AG09319 (cell line): Measurements from ENCODE around the gene DIAPH2.

Experiments used
- DNase-seq: peaks from one replicate; pipeline ENCODE4 v3.0.0-alpha.2; 2010; ENCODE audit warnings: low read depth; ENCODE audit errors: extremely low read depth
- TF ChIP-seq, protein P1 (sequence below): IDR thresholded peaks from 2 replicates; pipeline ENCODE4 v1.5.1; 2011; ENCODE audit warnings: low read depth, mild to moderate bottlenecking, inconsistent platforms, low read length, moderate library complexity

The DIAPH2 gene

DNA sequence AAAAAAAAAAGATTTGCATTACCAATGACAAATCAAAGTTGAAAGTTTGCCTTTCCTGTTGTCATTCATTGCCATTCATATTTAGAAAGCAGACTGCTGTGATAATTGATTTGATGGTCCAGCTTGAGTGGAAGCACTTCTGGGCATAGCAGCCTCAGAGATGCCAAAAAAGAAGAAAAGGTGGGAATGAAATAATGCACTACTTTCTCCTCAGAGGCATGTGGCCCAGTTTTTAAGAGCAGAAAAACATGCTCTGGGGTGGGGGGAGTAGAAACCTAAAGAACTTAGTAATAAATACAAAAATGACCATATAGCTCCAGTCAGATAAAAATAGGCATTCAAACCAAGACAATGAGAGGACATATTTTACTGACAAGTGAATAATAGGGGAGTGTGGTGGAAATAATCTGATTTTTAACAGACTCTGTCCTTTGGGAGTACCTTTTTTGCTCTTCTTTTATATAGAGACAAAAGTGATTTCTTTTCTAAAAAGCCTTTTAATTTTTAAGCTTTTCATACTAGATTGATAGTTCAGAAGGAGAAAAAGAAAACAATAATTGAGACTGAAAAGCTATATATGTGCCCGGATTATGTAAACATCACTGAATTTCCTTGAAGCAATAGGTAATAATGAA is 798.1 kb downstream of the DIAPH2 start:
- TF ChIP-seq, protein P1, sequence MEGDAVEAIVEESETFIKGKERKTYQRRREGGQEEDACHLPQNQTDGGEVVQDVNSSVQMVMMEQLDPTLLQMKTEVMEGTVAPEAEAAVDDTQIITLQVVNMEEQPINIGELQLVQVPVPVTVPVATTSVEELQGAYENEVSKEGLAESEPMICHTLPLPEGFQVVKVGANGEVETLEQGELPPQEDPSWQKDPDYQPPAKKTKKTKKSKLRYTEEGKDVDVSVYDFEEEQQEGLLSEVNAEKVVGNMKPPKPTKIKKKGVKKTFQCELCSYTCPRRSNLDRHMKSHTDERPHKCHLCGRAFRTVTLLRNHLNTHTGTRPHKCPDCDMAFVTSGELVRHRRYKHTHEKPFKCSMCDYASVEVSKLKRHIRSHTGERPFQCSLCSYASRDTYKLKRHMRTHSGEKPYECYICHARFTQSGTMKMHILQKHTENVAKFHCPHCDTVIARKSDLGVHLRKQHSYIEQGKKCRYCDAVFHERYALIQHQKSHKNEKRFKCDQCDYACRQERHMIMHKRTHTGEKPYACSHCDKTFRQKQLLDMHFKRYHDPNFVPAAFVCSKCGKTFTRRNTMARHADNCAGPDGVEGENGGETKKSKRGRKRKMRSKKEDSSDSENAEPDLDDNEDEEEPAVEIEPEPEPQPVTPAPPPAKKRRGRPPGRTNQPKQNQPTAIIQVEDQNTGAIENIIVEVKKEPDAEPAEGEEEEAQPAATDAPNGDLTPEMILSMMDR, result no peak
- DNase-seq, result no peak

- no peak for DNase-seq
- TF ChIP-seq, protein P1, result no peak
These were observed 806.0 kb downstream of the DIAPH2 start for GRCh38 chrX:97490656-97491055.

- TF ChIP-seq, protein P1, result no peak
- DNase-seq, result no peak
These were observed 810.2 kb downstream of the DIAPH2 start for GRCh38 chrX:97494756-97495372.

- no peak for DNase-seq
- TF ChIP-seq, protein P1, result no peak
These were observed 813.5 kb downstream of the DIAPH2 start for GRCh38 chrX:97498093-97498492.

DNA sequence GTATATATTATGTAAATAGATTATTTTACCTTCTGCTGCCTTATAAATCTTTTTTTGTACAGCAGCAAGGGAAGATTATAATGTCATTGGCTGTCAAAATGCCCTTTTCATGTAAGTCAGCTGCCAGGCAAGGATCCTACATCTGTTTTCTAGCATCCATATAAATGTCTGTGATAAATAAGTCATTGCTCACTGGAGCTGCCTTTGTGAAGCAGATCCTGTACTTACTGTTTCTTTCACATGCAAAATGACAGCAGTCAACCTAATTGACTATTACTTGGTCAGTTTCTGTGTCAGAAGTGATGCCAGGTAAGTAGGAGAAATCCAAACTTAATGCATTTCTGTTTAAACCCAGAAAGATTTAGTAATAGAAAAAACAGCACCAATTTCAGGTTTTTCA is 819.8 kb downstream of the DIAPH2 start:
- TF ChIP-seq, protein P1, result no peak
- no peak for DNase-seq

GRCh38 chrX:97517763-97518162 is 833.1 kb downstream of the DIAPH2 start:
- TF ChIP-seq, protein P1, result no peak
- no peak for DNase-seq

GRCh38 chrX:97522307-97522706 is 837.7 kb downstream of the DIAPH2 start:
- no peak for DNase-seq
- TF ChIP-seq, protein P1, result no peak
